ENCODE results near the gene NLK.

DNA sequence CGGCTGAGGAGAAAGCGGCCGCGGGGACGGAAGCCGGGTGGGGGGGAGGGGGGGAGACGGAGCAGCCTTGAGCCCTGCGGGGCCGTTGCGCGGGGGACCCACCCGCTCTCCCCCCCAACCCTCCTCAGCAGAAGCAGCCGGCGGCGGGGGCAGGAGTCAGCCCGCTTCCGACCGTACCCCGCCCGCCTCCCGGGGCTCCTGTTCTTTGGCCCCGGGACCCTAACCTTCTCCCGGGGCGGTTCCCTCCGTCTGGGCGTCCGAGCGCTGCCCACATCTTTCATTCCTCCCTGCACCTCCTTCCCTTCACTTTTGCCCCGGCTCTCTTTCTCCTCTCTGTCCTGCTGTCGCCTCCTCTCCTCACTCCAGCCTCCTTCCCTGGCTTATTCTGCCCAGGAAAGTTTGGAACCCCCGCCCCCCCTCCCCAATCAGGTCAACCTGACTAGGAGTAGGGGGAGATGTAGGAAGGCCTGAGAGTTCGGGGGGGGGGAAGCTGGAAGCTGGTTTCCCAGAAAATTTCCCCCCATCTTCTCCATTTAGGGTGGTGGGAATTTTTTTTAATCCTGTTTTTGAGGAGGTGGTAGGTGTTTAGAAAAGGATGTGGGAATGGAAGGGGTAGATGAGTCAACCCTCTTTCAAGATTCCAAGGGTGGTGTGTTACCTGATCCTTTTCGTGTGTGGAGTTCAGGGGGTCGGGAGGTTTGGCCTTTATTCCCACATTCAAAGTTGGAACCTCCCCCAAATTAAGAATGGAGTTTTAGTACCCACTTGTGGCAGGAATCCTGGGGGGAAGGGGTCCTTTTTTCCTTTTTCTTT lies 427 bp upstream of the NLK start:
- TF ChIP-seq POLR2A (IDR thresholded peaks at IDR 0.05) (no peak), CTCF (IDR thresholded peaks at IDR 0.05) (no peak)

All from tibial nerve (tissue), 3 donors.